Calu3 (cell line): ENCODE results near the gene SLC6A6. TPM values are rescaled to one million over a fixed set of nuclear protein-coding genes. Genes with fewer than 3 reads are reported as not detected.

Experiments
- BruUV-seq: library from RNA; stranded (reverse); fragments of 400-500 nt; replicated peaks from 2 replicates; lab custom pipeline; 2021; lab: Mats Ljungman, UMichigan
- CTCF ChIA-PET: fragments of 300-600 bp; sonication (Branson Sonifier 250); formaldehyde crosslinking; loops from one replicate; lab custom pipeline; 2022; ENCODE audit warnings: antibody characterized with exemption; lab: Charles Lee
- DNase-seq: peaks from one replicate; pipeline ENCODE4 v3.0.0; 2022
- H3K27ac Mint-ChIP-seq: one replicate; pipeline ENCODE4 v1.8.0; 2022; ENCODE audit warnings: mixed read lengths; ENCODE audit not compliant: unreplicated experiment
- H3K27me3 Mint-ChIP-seq: one replicate; pipeline ENCODE4 v1.8.0; 2022; ENCODE audit warnings: mixed read lengths; ENCODE audit not compliant: unreplicated experiment
- H3K36me3 Mint-ChIP-seq: one replicate; pipeline ENCODE4 v1.8.0; 2022; ENCODE audit warnings: mild to moderate bottlenecking, moderate library complexity, mixed read lengths; ENCODE audit not compliant: insufficient read depth, unreplicated experiment
- H3K4me1 Mint-ChIP-seq: one replicate; pipeline ENCODE4 v1.8.0; 2022; ENCODE audit warnings: mild to moderate bottlenecking, low read depth, mixed read lengths; ENCODE audit not compliant: unreplicated experiment
- H3K4me3 Mint-ChIP-seq: one replicate; pipeline ENCODE4 v1.8.0; 2022; ENCODE audit warnings: mild to moderate bottlenecking, low read depth, moderate library complexity, mixed read lengths; ENCODE audit not compliant: unreplicated experiment
- H3K9me3 Mint-ChIP-seq: one replicate; pipeline ENCODE4 v1.8.0; 2022; ENCODE audit warnings: low read depth, mixed read lengths; ENCODE audit not compliant: unreplicated experiment
- intact Hi-C: fragments of 100-400 bp; cut with micrococcal nuclease; formaldehyde crosslinking; loops from one replicate; pipeline ENCODE4 v1.10.0; 2022; ENCODE audit not compliant: unreplicated experiment
- total RNA-seq: library from RNA; stranded (reverse); gene quantifications from 2 replicates; pipeline ENCODE4 v1.2.3, GENCODE V29; 2022
- TF ChIP-seq, protein P1 (sequence below): fragments of 200-600 bp; IDR thresholded peaks from one replicate; pipeline ENCODE4 v1.8.0; 2022; ENCODE audit warnings: antibody characterized with exemption; ENCODE audit not compliant: unreplicated experiment

Gene SLC6A6
- total RNA-seq, 1 experiment from 2014 or later, result 46.3 TPM

- intact Hi-C loops, result no loop called here
- CTCF ChIA-PET, result interaction anchor here (1.3 kb wide), 1 partner anchor 20 kb away, joined by 4 read pairs; no protein-coding TSS in a partner anchor
- DNase-seq, result no peak
- Mint-ChIP-seq H3K27ac (no peak overlapping the region), H3K9me3 (no peaks in the 10 kb centered on the region), H3K4me1 (no peaks in the 10 kb centered on the region), H3K27me3 (peaks cover 66% of the 10 kb centered on the region), H3K4me3 (no peak overlapping the region), H3K36me3 (no peaks in the 10 kb centered on the region)
- no TSS peak for BruUV-seq
- TF ChIP-seq, protein P1, sequence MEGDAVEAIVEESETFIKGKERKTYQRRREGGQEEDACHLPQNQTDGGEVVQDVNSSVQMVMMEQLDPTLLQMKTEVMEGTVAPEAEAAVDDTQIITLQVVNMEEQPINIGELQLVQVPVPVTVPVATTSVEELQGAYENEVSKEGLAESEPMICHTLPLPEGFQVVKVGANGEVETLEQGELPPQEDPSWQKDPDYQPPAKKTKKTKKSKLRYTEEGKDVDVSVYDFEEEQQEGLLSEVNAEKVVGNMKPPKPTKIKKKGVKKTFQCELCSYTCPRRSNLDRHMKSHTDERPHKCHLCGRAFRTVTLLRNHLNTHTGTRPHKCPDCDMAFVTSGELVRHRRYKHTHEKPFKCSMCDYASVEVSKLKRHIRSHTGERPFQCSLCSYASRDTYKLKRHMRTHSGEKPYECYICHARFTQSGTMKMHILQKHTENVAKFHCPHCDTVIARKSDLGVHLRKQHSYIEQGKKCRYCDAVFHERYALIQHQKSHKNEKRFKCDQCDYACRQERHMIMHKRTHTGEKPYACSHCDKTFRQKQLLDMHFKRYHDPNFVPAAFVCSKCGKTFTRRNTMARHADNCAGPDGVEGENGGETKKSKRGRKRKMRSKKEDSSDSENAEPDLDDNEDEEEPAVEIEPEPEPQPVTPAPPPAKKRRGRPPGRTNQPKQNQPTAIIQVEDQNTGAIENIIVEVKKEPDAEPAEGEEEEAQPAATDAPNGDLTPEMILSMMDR, result no peak
These were observed 121.4 kb downstream of the SLC6A6 start for GRCh38 chr3:14523792-14524191.

DNA sequence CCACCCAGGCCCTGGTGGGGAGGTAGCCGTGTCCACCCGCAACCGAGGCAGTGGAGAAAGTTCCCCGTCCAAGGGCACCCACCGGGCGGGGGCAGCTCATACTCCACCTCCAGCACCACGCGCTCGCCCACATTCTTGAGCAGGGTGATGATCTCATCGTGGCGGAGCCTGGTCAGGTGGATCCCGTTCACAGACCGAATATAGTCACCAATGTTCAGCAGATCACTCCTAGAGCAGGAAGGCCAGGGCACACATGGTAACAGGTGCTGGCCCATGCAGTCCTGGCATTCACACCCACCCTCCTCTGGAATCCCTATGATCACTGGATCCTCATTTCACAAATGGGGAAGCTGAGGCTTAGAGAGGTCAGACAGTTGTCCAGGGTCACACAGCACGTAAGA is 121.9 kb downstream of the SLC6A6 start:
- Mint-ChIP-seq H3K36me3 (no peaks in the 10 kb centered on the region), H3K4me3 (no peak overlapping the region), H3K27ac (no peak overlapping the region), H3K4me1 (no peaks in the 10 kb centered on the region), H3K9me3 (no peaks in the 10 kb centered on the region), H3K27me3 (peaks cover 61% of the 10 kb centered on the region)
- intact Hi-C loops, result no loop called here
- DNase-seq, result peak; percentile 31
- CTCF ChIA-PET, result interaction anchor here (1.3 kb wide), 1 partner anchor 20 kb away, joined by 4 read pairs; no protein-coding TSS in a partner anchor
- no TSS peak for BruUV-seq
- TF ChIP-seq, protein P1, result no peak

- Mint-ChIP-seq H3K36me3 (no peaks in the 10 kb centered on the region), H3K4me1 (no peaks in the 10 kb centered on the region), H3K4me3 (no peak overlapping the region), H3K27me3 (peaks cover 58% of the 10 kb centered on the region), H3K9me3 (no peaks in the 10 kb centered on the region), H3K27ac (no peak overlapping the region)
- intact Hi-C loops, result no loop called here
- BruUV-seq, result no TSS peak
- CTCF ChIA-PET, result no interaction called here
- no peak for DNase-seq
- TF ChIP-seq, protein P1, result no peak
These were observed 122.7 kb downstream of the SLC6A6 start for GRCh38 chr3:14524920-14525660.

- CTCF ChIA-PET, result interaction anchor here (0.7 kb wide), 1 partner anchor 16 kb away, joined by 6 read pairs; no protein-coding TSS in a partner anchor
- no peaks in the 10 kb centered on the region for H3K4me1 Mint-ChIP-seq
- intact Hi-C loops, result no loop called here
- no peaks in the 10 kb centered on the region for H3K36me3 Mint-ChIP-seq
- no peak for DNase-seq
- H3K4me3 Mint-ChIP-seq, result no peak overlapping the region
- TF ChIP-seq, protein P1, result no peak
- no TSS peak for BruUV-seq
- H3K27me3 Mint-ChIP-seq, result peaks cover 58% of the 10 kb centered on the region
- H3K27ac Mint-ChIP-seq, result no peak overlapping the region
- no peaks in the 10 kb centered on the region for H3K9me3 Mint-ChIP-seq
These were observed 123.6 kb downstream of the SLC6A6 start for GRCh38 chr3:14525685-14526631.
